H1 (cell line): Measurements from ENCODE around the gene HOXB6. TPM values are rescaled to one million over a fixed set of nuclear protein-coding genes. Genes with fewer than 3 reads are reported as not detected.
A peak's percentile ranks its signal among the peaks of the same experiment; 100 is the strongest.

Source experiments
- CTCF ChIA-PET: fragments of 300-600 bp; sonication (Branson Sonifier 250); formaldehyde crosslinking; loops from one replicate; lab custom pipeline; 2021; ENCODE audit not compliant: partially characterized antibody; lab: Charles Lee
- POLR2A ChIA-PET: fragments of 300-600 bp; sonication (Branson Sonifier 250); formaldehyde crosslinking; loops from one replicate; lab custom pipeline; 2021; ENCODE audit warnings: inconsistent platforms; ENCODE audit not compliant: partially characterized antibody; lab: Charles Lee
- DNase-seq, 2 experiments: peaks; one replicate each; pipeline versions ENCODE4 v3.0.0 to v3.0.0-alpha.2; 2010 to 2022; ENCODE audit warnings: low spot score in 2 of 2, low read depth in 1 of 2, mixed read lengths in 1 of 2
- FAIRE-seq: peaks from 2 replicates; lab custom pipeline; 2011; peaks lifted over from hg19 to GRCh38; lab: Jason Lieb, UNC
- H2AFZ ChIP-seq: 2 replicates; pipeline ENCODE4 v1.8.1; 2012; ENCODE audit warnings: low read length, inconsistent platforms
- H2AK5ac ChIP-seq: 2 replicates; pipeline ENCODE4 v1.6.1; 2013; ENCODE audit warnings: low read depth, low read length
- H2BK120ac ChIP-seq: replicated peaks from 2 replicates; pipeline ENCODE3; 2013; ENCODE audit warnings: low read depth, low read length, inconsistent platforms
- H2BK12ac ChIP-seq: 2 replicates; pipeline ENCODE4 v1.6.1; 2013; ENCODE audit warnings: low read depth, low read length
- H2BK15ac ChIP-seq: 2 replicates; pipeline ENCODE4 v1.6.1; 2013; ENCODE audit warnings: low read length
- H2BK20ac ChIP-seq: 2 replicates; pipeline ENCODE4 v1.6.1; 2013; ENCODE audit warnings: low read length
- H2BK5ac ChIP-seq: 2 replicates; pipeline ENCODE4 v1.6.1; 2013; ENCODE audit warnings: low read depth, low read length
- H3K14ac ChIP-seq: 2 replicates; pipeline ENCODE4 v1.6.1; 2013; ENCODE audit warnings: inconsistent platforms; ENCODE audit not compliant: insufficient read length
- H3K18ac ChIP-seq: 2 replicates; pipeline ENCODE4 v1.6.1; 2013; ENCODE audit warnings: low read length; ENCODE audit errors: extremely low read depth
- H3K23ac ChIP-seq: 2 replicates; pipeline ENCODE4 v1.6.1; 2013; ENCODE audit warnings: inconsistent platforms; ENCODE audit not compliant: insufficient read length
- H3K23me2 ChIP-seq: 2 replicates; pipeline ENCODE4 v1.6.1; 2013; ENCODE audit warnings: low read depth, low read length
- H3K27ac ChIP-seq: 2 replicates; pipeline ENCODE4 v1.6.1; 2011; ENCODE audit warnings: low read depth, low read length, inconsistent platforms
- H3K27me3 ChIP-seq, 4 experiments: replicated peaks in 1 of 4; 1 replicate in 1 of 4; 2 replicates in 3 of 4; pipeline versions ENCODE4 v1.6.1 to v1.8.1; 2011 to 2013; ENCODE audit warnings: low read length in 3 of 4, mild to moderate bottlenecking in 3 of 4, inconsistent platforms in 2 of 4, mixed read lengths in 2 of 4, moderate library complexity in 1 of 4; ENCODE audit not compliant: control insufficient read depth in 3 of 4, insufficient read depth in 3 of 4; ENCODE audit errors: extremely low read depth in 1 of 4
- H3K36me3 ChIP-seq, 4 experiments: 2 replicates each; pipeline versions ENCODE4 v1.6.1 to v1.8.1; 2011 to 2013; ENCODE audit warnings: mild to moderate bottlenecking in 4 of 4, low read length in 3 of 4, moderate library complexity in 2 of 4, control low read depth in 1 of 4, inconsistent platforms in 1 of 4; ENCODE audit not compliant: insufficient read depth in 4 of 4, control insufficient read depth in 2 of 4
- H3K4ac ChIP-seq: replicated peaks from 2 replicates; pipeline ENCODE3; 2013; ENCODE audit warnings: low read length, low read depth, mixed read lengths, inconsistent platforms; ENCODE audit not compliant: insufficient read length
- H3K4me1 ChIP-seq, 4 experiments: replicated peaks in 1 of 4; 1 replicate in 1 of 4; 2 replicates in 3 of 4; pipeline versions ENCODE4 v1.6.1 to v1.8.1; 2011 to 2013; ENCODE audit warnings: low read length in 3 of 4, inconsistent platforms in 2 of 4, mixed read lengths in 1 of 4; ENCODE audit not compliant: insufficient read depth in 4 of 4, control insufficient read depth in 3 of 4
- H3K4me2 ChIP-seq, 2 experiments: 2 replicates each; pipeline versions ENCODE4 v1.6.1 to v1.8.1; 2011 to 2013; ENCODE audit warnings: low read depth in 2 of 2, low read length in 2 of 2, control low read depth in 1 of 2, inconsistent platforms in 1 of 2, mild to moderate bottlenecking in 1 of 2; ENCODE audit not compliant: insufficient read depth in 1 of 2
- H3K4me3 ChIP-seq, 4 experiments: fragments of 200-600, 300-600 bp in 1 of 4; sonication (generic), shearing (Covaris generic), sonication (Bioruptor Twin) in 1 of 4; 2 replicates each; pipeline versions ENCODE4 v1.5.1 to v1.8.1; 2011 to 2016; ENCODE audit warnings: low read length in 4 of 4, low read depth in 3 of 4, control low read depth in 2 of 4, inconsistent platforms in 2 of 4, mild to moderate bottlenecking in 2 of 4, mixed read lengths in 1 of 4, moderate library complexity in 1 of 4; ENCODE audit not compliant: insufficient read depth in 2 of 4; ENCODE audit errors: extremely low read depth in 1 of 4
- H3K56ac ChIP-seq: replicated peaks from 2 replicates; pipeline ENCODE3; 2013; ENCODE audit warnings: low read depth, mild to moderate bottlenecking, mixed read lengths, low read length, inconsistent platforms; ENCODE audit not compliant: insufficient read length
- H3K79me1 ChIP-seq: 2 replicates; pipeline ENCODE4 v1.6.1; 2013; ENCODE audit warnings: low read depth, low read length, control low read depth
- H3K79me2 ChIP-seq, 2 experiments: 2 replicates each; pipeline versions ENCODE4 v1.6.1 to v1.8.1; 2012 to 2013; ENCODE audit warnings: low read length in 2 of 2, mild to moderate bottlenecking in 2 of 2, inconsistent platforms in 1 of 2; ENCODE audit not compliant: insufficient read depth in 2 of 2, control insufficient read depth in 1 of 2
- H3K9ac ChIP-seq, 4 experiments: replicated peaks in 1 of 4; 1 replicate in 1 of 4; 2 replicates in 3 of 4; pipeline versions ENCODE4 v1.6.1 to v1.8.1; 2011 to 2013; ENCODE audit warnings: low read depth in 3 of 4, low read length in 3 of 4, control low read depth in 2 of 4, mild to moderate bottlenecking in 2 of 4, moderate library complexity in 2 of 4, inconsistent platforms in 1 of 4; ENCODE audit errors: extremely low read depth in 1 of 4
- H3K9me3 ChIP-seq, 2 experiments: 2 replicates each; pipeline versions ENCODE4 v1.6.1 to v1.8.1; 2012 to 2013; ENCODE audit warnings: mild to moderate bottlenecking in 2 of 2, moderate library complexity in 2 of 2, control low read depth in 1 of 2, inconsistent platforms in 1 of 2, low read depth in 1 of 2, low read length in 1 of 2, mixed read lengths in 1 of 2; ENCODE audit not compliant: insufficient read depth in 2 of 2
- H4K20me1 ChIP-seq, 2 experiments: replicated peaks in 1 of 2; 2 replicates each; pipeline versions ENCODE3 to v1.8.1; 2011 to 2013; ENCODE audit warnings: inconsistent platforms in 2 of 2, low read length in 2 of 2, mild to moderate bottlenecking in 1 of 2; ENCODE audit not compliant: insufficient read depth in 2 of 2, control insufficient read depth in 1 of 2
- H4K5ac ChIP-seq: 2 replicates; pipeline ENCODE4 v1.6.1; 2013; ENCODE audit warnings: low read length, low read depth, mixed read lengths, inconsistent platforms; ENCODE audit not compliant: insufficient read length
- H4K8ac ChIP-seq: 2 replicates; pipeline ENCODE4 v1.8.0; 2013; ENCODE audit warnings: mild to moderate bottlenecking, moderate library complexity, low read length, inconsistent platforms; ENCODE audit not compliant: insufficient read depth; ENCODE audit errors: extremely low read depth
- H4K91ac ChIP-seq: replicated peaks from 2 replicates; pipeline ENCODE3; 2013; ENCODE audit warnings: low read length, mixed read lengths, inconsistent platforms; ENCODE audit not compliant: insufficient read length
- BRCA1 ChIP-seq: IDR thresholded peaks from 2 replicates; pipeline ENCODE4 v1.6.1; 2012; ENCODE audit warnings: low read depth, low read length, improper control_type of control experiment
- CBX8 ChIP-seq: fragments of 300-800, 300-1000 bp; sonication (generic); IDR thresholded peaks from 2 replicates; pipeline ENCODE4 v1.7.1; 2016; ENCODE audit warnings: low read depth, low read length, borderline replicate concordance
- EZH2 ChIP-seq: fragments of 200-600 bp; sonication (generic); IDR thresholded peaks from 2 replicates; pipeline ENCODE4 v1.7.1; 2012; ENCODE audit warnings: low read depth, mild to moderate bottlenecking, moderate library complexity, low read length, inconsistent platforms; ENCODE audit not compliant: severe bottlenecking
- POLR2A ChIP-seq, 2 experiments: IDR thresholded peaks; 1 replicate in 1 of 2; 2 replicates in 1 of 2; pipeline ENCODE4 v1.6.1; 2011; ENCODE audit warnings: low read depth in 2 of 2, low read length in 2 of 2, mild to moderate bottlenecking in 2 of 2; ENCODE audit errors: control extremely low read depth in 1 of 2
- RNF2 ChIP-seq: fragments of 200-900, 300-1000 bp; sonication (generic); IDR thresholded peaks from 2 replicates; pipeline ENCODE4 v1.7.1; 2016; ENCODE audit warnings: borderline replicate concordance, low read depth, mild to moderate bottlenecking, antibody characterized with exemption, low read length; ENCODE audit not compliant: poor library complexity, severe bottlenecking; ENCODE audit errors: missing control alignments
- SIN3A ChIP-seq, 2 experiments: IDR thresholded peaks in 1 of 2; conservative IDR thresholded peaks in 1 of 2; 2 replicates each; pipeline ENCODE4 v1.6.1; 2011 to 2012; ENCODE audit warnings: low read length in 2 of 2, improper control_type of control experiment in 1 of 2, low read depth in 1 of 2, mild to moderate bottlenecking in 1 of 2
- SUZ12 ChIP-seq: fragments of 200-600 bp; sonication (generic); IDR thresholded peaks from 2 replicates; pipeline ENCODE4 v1.6.1; 2012; ENCODE audit warnings: mild to moderate bottlenecking, inconsistent platforms, low read length, moderate library complexity, mixed read lengths
- WGBS, 2 experiments: shearing (Covaris generic) in 1 of 2; methylation state at CpG; one replicate each; pipeline versions ENCODE4 v1.1.6 to v1.1.7; 2013 to 2015; ENCODE audit warnings: low lambda C conversion rate in 2 of 2, mixed read lengths in 2 of 2, inconsistent platforms in 1 of 2, low coverage in 1 of 2, missing lambda C conversion rate in 1 of 2; ENCODE audit not compliant: insufficient replicate concordance in 2 of 2, insufficient coverage in 1 of 2, insufficient read length in 1 of 2; ENCODE audit errors: extremely low coverage in 1 of 2, missing lambda C conversion rate in 1 of 2; 5-methylcytosine and 5-hydroxymethylcytosine counted together
- polyA plus RNA-seq, 7 experiments: library from polyadenylated mRNA; depleted of rRNA in 3 of 7; stranded (reverse) in 5 of 7; unstranded in 2 of 7; fragments of >200 nt in 5 of 7; fragments of 200-250 nt in 2 of 7; gene quantifications; 1 replicate in 5 of 7; 2 replicates in 1 of 7; 4 replicates in 1 of 7; pipeline versions ENCODE4 v1.2.1 to v1.2.3, GENCODE V29; 2011 to 2013; ENCODE audit warnings: missing spikeins in 2 of 7, mixed read lengths in 2 of 7
- total RNA-seq: library from RNA; stranded (reverse); fragmentation: NEBNext Ultra II Directional; extraction: Animal tissue kit (Norgen Biotek cat#: 25700); gene quantifications from 2 replicates; pipeline ENCODE4 v1.2.1, GENCODE V29; 2021

HOXB6 gene
- total and polyA plus RNA-seq, 2 of the 8 experiments (the other 6 are each of a cell fraction or from before 2014, with no cell fraction given) = not detected

GRCh38 chr17:48621410-48622392, 16.9 kb upstream of the HOXB6 start:
- peaks cover 25 to 40% of the 10 kb centered on the region in 2 experiments for H4K20me1 ChIP-seq
- H3K4me3 ChIP-seq = no peak overlapping the region
- 12% methylated on average over 41 of the region's 41 CpGs; no CpG with 5 or more reads in 1 of the 2 experiments for WGBS, 2 experiments

More at GRCh38 chr17:48621410-48622392, 16.9 kb upstream of the HOXB6 start:
- Histone ChIP-seq H3K4me2 (no peak overlapping the region), H3K36me3 (peaks cover 0 to 13% (median 0%) of the 10 kb centered on the region in 4 experiments; a peak in 1 of 8 replicates), H3K4ac (no peak overlapping the region), H3K4me1 (peaks cover 0 to 9% (median 5%) of the 10 kb centered on the region in 4 experiments; a peak in 6 of 7 replicates), H2BK20ac (no peak overlapping the region), H3K27ac (no peak overlapping the region), H2AFZ (no peak overlapping the region), H3K23ac (no peak overlapping the region), H3K18ac (no peak overlapping the region), H2BK12ac (no peak overlapping the region), H3K56ac (no peak overlapping the region), H3K23me2 (no peaks in the 10 kb centered on the region; the same call in 1 of the 2 replicates), H4K91ac (no peak overlapping the region), H2BK120ac (no peak overlapping the region), H3K79me2 (no peaks in the 10 kb centered on the region), H2AK5ac (peak overlapping the region; percentile 46; the same call in 1 of the 2 replicates), H3K27me3 (peaks cover 98 to 100% (median 99%) of the 10 kb centered on the region in 4 experiments), H2BK5ac (no peak overlapping the region), H2BK15ac (peak overlapping the region; percentile 98; the same call in 1 of the 2 replicates), H4K5ac (no peak overlapping the region), H3K14ac (no peak overlapping the region), H3K79me1 (no peaks in the 10 kb centered on the region), H3K9ac (no peak overlapping the region), H4K8ac (no peak overlapping the region; the same call in 1 of the 2 replicates), H3K9me3 (no peaks in the 10 kb centered on the region)
- no peak for DNase-seq
- TF ChIP-seq EZH2 (peak; percentile 96), POLR2A (IDR thresholded peaks at IDR 0.05; ENCODE audit: control extremely low read depth in 1 of 2, low read depth in 2 of 2, low read length in 2 of 2) (no peak), CBX8 (peak; percentile 84; the same call in 1 of the 2 replicates), RNF2 (peak; percentile 91), SUZ12 (peak; percentile 99), SIN3A (conservative IDR thresholded peaks at IDR 0.05 in 1 of 2, IDR thresholded peaks at IDR 0.05 in 1 of 2; ENCODE audit: low read depth in 1 of 2, low read length in 2 of 2) (no peak), BRCA1 (no peak)
- ChIA-PET CTCF (interaction anchor here (0.6 to 4.4 kb wide), 18 partner anchors 8 to 596 kb away, joined by 3 to 21 read pairs (median 4); partner anchors contain the start of gene HOXB5), POLR2A (interaction anchor here (0.9 to 1.9 kb wide), 2 partner anchors 10 to 34 kb away, joined by 3 to 4 read pairs; no protein-coding TSS in a partner anchor)
- FAIRE-seq = no peak
